ENCODE measurements around the gene ZNF830. TPM values are rescaled to one million over a fixed set of nuclear protein-coding genes. Genes with fewer than 3 reads are reported as not detected.

Gene ZNF830
- total RNA-seq, 1 experiment from 2014 or later = 11.1 TPM

- no peak for TF ChIP-seq REST (IDR thresholded peaks at IDR 0.05; ENCODE audit: low read depth)
- TF ChIP-seq YY1 (IDR thresholded peaks at IDR 0.05; ENCODE audit: extremely low read depth, insufficient replicate concordance, low read depth, low read length) = peak; percentile 97
- peak; percentile 72 for TF ChIP-seq EGR1 (IDR thresholded peaks at IDR 0.05; ENCODE audit: low read depth)
- no peak for TF ChIP-seq CEBPB (IDR thresholded peaks at IDR 0.05; ENCODE audit: low read depth)
- no peak for TF ChIP-seq EZH2phosphoT487 (IDR thresholded peaks at IDR 0.05; ENCODE audit: borderline replicate concordance)
Observed at GRCh38 chr17:34961093-34961911, at the start of gene ZNF830, which contains the start of gene CCT6B (continued).

GRCh38 chr17:34913001-34913400 is 48.3 kb upstream of the ZNF830 start:
- TF ChIP-seq SP1 (IDR thresholded peaks at IDR 0.05; ENCODE audit: low read depth) (no peak), ATF3 (IDR thresholded peaks at IDR 0.05) (no peak), CEBPB (IDR thresholded peaks at IDR 0.05; ENCODE audit: low read depth) (no peak), SRF (IDR thresholded peaks at IDR 0.05; ENCODE audit: low read depth) (no peak), POLR2AphosphoS5 (IDR thresholded peaks at IDR 0.05; ENCODE audit: low read depth, low read length) (no peak), ZNF274 (IDR thresholded peaks at IDR 0.05; ENCODE audit: low read depth, low read length) (no peak), FOSL1 (IDR thresholded peaks at IDR 0.05; ENCODE audit: low read depth) (no peak), TCF7L2 (IDR thresholded peaks at IDR 0.05; ENCODE audit: borderline replicate concordance, extremely low read depth, insufficient read depth, insufficient read length) (no peak), CBX3 (IDR thresholded peaks at IDR 0.05; ENCODE audit: low read depth) (no peak), EGR1 (IDR thresholded peaks at IDR 0.05; ENCODE audit: low read depth) (no peak), JUND (IDR thresholded peaks at IDR 0.05) (no peak), ZBTB33 (IDR thresholded peaks at IDR 0.05; ENCODE audit: extremely low read depth, insufficient replicate concordance, low read length) (no peak), YY1 (IDR thresholded peaks at IDR 0.05; ENCODE audit: extremely low read depth, insufficient replicate concordance, low read depth, low read length) (no peak)
- no peaks in the 10 kb centered on the region; the same call in none of the 2 replicates for H3K27me3 ChIP-seq (ENCODE audit: insufficient read depth, low read length)
- POLR2A ChIA-PET = no interaction called here
- H3K9me2 ChIP-seq (ENCODE audit: insufficient read depth) = no peaks in the 10 kb centered on the region
- no peaks in the 10 kb centered on the region for H4K20me1 ChIP-seq (ENCODE audit: insufficient read depth)
- no peaks in the 10 kb centered on the region for H3K9me3 ChIP-seq (ENCODE audit: control insufficient read depth in 1 of 2, insufficient read depth in 1 of 2, low read depth in 1 of 2, low read length in 2 of 2)
- intact Hi-C loops (cut with micrococcal nuclease) = no loop called here
- no peak for DNase-seq (ENCODE audit: low read depth, low spot score)
- no peaks in the 10 kb centered on the region for H3K4me1 ChIP-seq (ENCODE audit: control insufficient read depth in 1 of 2, insufficient read depth in 2 of 2, low read length in 2 of 2)
- no peak overlapping the region for H3K4me2 ChIP-seq (ENCODE audit: low read length)
- no peaks in the 10 kb centered on the region for H3K79me2 ChIP-seq (ENCODE audit: insufficient read depth, low read length)
- no peak overlapping the region for H3K27ac ChIP-seq (ENCODE audit: low read depth, low read length)
- H3K36me3 ChIP-seq (ENCODE audit: control insufficient read depth in 1 of 2, insufficient read depth in 2 of 2, low read length in 2 of 2) = no peaks in the 10 kb centered on the region
- H2AFZ ChIP-seq (ENCODE audit: low read depth, low read length, poor library complexity, severe bottlenecking) = no peak overlapping the region
- no TSS peak for BruUV-seq (replicated peaks)
- RAD21 ChIA-PET (ENCODE audit: low non-redundant PET in 1 of 2, low total read pairs in 2 of 2, uncharacterized antibody in 2 of 2, unreplicated experiment in 2 of 2) = no interaction called here
- H3K9ac ChIP-seq (ENCODE audit: low read length) = no peak overlapping the region
- CTCF ChIA-PET = no interaction called here
- no peak overlapping the region for H3K4me3 ChIP-seq (replicated peaks in 1 of 2; ENCODE audit: low read depth in 1 of 2, low read length in 2 of 2)
- ATAC-seq = no peak
